B cell (primary cell): ENCODE results near the gene TBC1D22A.

Experiments used
- EZH2 ChIP-seq: IDR thresholded peaks from 2 replicates; pipeline ENCODE4 v1.6.1; 2012; ENCODE audit warnings: borderline replicate concordance, low read depth, mild to moderate bottlenecking, moderate library complexity, low read length; ENCODE audit not compliant: insufficient read depth, poor library complexity, severe bottlenecking
- TF ChIP-seq, protein P1 (sequence below): fragments of 200-600 bp; IDR thresholded peaks from one replicate; pipeline ENCODE4 v1.8.0; 2022; ENCODE audit warnings: antibody characterized with exemption, mild to moderate bottlenecking

DNA sequence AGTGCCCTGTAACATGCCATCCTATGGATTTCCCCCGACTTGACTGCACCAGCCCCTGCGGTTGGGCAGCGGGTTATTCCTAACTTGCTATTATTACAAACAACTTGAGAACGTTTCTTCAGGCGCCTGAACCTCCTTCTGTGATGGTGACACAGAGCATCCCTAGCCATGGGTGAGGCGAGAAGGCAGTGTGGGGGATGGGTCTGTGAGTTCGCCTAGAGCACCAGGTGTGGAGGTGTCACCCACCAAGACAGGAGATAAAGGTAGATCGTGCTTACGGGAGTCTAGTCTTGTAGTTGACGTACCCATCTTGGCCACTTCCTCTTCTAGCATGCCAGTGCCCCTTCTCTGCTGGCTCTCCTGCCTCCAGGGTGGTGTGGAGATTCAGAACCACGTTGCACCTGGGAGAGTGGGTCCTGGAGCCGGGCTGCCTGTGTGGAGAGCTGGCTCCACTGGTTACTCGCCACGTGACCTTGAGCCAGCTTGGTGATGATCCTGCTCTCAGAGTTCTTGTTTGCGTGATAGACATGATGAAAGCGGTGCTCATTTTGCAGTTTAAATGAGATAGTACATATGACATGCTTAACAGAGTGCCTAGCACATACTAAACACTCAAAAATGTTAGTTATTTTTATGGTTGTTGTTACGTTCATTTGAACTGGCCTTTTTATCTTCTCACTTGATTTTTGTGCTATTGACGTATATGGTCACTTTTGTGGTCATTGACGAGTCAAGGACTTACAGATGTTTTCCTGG is 37.8 kb downstream of the TBC1D22A start:
- TF ChIP-seq, protein P1, sequence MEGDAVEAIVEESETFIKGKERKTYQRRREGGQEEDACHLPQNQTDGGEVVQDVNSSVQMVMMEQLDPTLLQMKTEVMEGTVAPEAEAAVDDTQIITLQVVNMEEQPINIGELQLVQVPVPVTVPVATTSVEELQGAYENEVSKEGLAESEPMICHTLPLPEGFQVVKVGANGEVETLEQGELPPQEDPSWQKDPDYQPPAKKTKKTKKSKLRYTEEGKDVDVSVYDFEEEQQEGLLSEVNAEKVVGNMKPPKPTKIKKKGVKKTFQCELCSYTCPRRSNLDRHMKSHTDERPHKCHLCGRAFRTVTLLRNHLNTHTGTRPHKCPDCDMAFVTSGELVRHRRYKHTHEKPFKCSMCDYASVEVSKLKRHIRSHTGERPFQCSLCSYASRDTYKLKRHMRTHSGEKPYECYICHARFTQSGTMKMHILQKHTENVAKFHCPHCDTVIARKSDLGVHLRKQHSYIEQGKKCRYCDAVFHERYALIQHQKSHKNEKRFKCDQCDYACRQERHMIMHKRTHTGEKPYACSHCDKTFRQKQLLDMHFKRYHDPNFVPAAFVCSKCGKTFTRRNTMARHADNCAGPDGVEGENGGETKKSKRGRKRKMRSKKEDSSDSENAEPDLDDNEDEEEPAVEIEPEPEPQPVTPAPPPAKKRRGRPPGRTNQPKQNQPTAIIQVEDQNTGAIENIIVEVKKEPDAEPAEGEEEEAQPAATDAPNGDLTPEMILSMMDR = no peak
- TF ChIP-seq EZH2 = no peak
